Activated CD8-positive, alpha-beta memory T cell treated with anti-CD3 and anti-CD28 coated beads, Interleukin-2, amount 50 U/mL, for 4 hours (primary cell): ENCODE measurements around the gene CECR2.

ENCODE experiments used
- DNase-seq: peaks from one replicate; pipeline ENCODE4 v3.0.0-alpha.2; 2020

Gene CECR2

DNA sequence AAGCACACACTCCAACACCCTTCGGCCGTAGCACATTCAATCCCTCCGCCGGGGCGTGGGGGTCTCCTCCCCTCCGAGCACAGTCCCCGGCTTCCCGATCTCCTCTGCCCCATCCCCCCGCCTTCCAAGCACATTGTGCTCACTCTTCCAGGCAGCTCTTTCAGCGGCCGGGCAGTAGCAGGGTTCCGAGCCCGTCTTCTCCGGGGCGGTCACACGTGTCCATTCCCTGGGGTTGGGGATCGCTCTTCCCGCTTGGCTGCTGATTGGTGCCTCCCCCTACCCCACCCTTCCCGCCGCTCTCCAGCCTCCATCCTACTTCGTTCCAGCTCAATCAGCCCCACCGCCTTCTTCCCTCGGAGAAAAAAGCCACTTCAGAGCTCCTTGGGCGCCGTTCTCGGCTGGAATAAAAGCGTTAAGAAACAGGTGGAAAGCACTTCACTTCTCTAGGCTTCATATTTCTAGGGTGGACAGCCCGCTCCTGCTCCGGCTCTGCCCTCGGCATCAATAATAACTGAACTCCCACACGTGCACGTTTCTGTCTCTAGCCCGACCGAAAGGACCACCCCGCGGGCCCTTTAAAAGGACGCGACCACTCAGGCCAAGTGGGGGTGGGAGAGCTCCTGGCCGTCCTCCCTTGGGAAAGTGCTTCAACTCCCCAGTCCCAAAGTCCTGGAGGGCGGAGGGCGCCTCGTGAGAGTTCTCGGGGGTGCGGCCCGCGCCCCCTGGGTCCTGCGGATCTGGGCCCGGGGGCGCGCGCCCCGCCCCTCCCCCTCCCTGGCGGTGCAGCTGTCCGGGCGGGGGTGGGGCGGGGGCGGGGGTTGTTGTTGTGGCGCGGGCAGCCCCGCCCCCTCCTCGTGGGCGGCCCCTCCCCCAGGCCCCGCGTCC lies 464 bp upstream of the CECR2 start:
- peak; percentile 15 for DNase-seq

DNA sequence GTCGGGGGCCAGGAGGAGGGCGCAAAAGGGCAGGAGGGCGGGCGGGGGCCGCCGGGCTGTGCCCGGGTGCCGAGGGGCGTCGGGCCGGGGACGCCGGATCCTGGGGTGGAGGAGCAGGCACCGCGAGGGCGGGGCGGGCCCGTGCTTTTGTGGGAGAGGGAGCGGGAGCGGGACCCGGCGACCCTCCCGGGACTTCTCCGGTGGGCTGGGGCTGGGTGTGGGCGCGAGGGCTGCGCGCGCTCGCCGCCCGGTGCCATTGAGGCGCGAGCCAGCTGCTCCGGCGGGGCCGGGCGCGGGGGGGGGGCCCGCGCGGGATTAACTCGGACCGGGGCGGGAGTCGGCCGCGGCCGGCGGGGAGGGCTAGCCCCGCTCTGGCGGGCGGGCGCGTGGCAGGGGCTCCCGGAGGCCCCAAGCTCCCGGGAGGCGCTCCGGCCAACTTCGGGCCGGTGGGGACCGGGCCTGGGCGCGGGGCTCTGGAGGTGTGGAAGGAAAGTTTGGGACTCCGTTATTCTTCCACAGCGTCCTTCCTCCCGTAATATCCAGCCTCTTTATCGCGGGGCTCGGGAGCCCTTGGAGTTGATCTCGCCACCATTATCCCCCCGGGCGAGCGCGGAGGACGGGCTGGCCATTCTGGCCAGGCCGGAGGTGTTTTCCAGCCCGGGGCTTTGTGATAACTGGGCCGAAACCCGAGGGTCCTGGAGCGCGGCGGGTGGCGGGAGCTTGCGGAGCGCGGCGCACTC lies 936 bp downstream of the CECR2 start:
- no peak for DNase-seq

DNA sequence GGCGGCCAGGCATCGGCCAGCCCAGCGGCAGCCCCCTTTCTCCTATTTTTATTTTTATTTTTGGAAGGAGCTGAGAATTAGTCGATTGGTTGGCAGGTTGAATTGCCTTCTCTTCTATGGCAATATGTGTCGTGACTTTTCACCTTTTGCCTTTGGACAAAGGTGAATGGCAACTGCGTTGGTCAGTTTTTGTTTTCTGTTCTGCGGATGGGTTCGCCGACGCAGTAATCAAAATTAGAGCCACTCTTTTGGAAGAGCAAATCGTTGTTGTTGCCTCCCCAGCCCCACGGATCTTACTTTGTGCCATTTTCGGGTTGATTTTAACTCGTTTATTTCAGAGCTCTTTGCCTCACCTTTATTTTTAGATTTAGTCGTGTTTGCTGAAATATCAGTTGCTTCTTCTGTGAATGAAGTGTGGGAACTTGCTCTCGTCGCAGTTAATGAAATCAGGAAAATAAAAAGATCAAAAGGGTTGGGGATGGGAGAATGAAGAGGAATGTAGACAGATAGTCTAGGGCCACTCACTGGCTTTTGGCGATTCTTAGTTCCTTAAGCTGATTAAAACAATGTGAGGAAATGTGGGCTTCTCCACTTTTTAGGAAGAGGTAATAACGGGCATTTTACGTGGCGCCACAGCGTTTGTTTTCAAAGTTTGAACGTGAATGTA lies 1.6 kb downstream of the CECR2 start:
- no peak for DNase-seq

DNA sequence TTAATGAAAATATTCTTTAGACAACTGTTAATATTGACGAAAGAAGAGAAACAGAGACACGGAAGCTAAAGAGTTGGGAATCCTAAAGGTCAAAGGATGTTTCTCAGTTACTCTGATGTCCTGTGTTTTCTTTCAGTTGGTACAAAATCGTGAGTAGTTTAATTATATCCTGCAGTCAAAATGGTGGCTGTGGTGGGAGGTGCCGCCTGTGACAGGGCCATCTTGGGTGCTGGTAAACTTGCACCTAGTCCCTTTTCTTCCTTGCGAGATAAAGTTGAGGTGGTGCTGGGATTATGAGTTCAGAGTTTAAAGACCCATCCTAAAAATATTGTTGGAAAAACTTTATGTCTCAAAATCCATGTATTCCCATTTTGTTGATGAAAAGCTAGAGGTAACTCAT lies 2.2 kb downstream of the CECR2 start:
- DNase-seq, result no peak

DNA sequence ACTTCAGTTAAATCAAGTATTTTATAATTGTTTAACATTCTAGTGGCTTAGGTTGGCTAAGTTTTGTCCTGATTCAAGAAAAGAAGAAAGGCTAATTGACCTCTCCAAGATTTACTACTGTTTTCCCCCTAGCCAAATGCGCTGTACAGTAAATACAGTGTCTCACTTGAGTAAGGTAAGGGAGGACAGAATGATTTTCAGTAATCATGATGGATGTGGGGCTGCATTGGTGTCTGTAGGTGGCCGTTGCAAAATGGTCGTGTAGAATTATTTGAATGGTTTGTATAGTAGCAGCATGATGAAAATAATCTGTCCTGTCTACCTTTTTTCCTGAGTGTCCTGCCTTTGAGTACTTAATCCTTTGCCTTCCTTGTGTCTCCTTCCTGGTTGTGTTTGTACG lies 4.6 kb downstream of the CECR2 start:
- no peak for DNase-seq

DNA sequence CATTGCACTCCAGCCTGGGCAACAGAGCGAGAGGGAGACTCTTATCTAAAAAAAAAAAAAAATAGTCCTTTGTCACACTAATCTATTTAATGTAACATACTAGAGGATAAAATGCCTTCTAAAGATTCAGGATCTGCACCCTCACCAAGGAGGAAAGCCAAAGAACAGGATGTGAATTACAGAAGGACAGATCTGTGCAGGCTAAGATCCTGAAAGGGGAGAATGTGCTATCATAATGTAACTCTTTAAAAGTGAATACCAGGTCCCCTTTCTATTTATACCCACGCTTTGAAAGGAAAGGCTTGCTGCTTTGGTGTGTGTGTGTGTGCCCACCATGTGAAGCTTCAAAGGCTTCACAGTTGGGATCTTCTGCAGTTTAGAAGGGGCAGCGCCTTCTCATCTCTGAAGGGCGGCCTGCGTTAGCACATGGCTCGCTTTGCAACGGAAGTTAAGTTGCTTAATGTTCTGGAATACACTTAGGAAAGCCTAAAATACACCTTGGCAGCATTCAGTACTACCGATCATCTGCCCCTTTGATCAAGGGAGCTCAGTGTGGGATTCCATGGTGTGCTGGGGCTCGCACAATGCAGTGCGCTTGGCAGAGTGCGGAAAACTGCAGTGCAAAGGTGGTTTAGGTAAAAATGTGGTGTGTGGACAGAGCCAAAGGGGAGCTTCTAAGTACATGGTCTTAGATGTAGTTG lies 6.8 kb downstream of the CECR2 start:
- DNase-seq, result no peak

DNA sequence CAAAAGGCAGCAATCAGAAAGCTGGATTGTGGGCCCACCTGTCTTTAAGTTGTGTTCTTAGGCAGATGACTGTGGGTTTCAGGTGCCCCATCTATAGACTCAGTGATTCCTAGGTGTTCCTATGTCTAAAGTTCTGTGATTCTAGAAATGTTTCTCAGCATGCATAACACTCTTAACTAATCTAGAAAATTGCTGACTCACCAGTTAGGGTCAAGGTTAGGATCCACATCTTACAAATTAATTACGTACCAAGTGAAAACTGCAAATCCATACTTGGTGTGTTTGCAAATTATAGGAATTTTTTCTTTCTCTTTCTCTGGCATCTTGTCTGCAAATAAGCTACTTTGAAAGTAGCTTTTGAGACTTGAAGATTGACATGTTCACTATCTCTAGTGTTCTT lies 7.7 kb downstream of the CECR2 start:
- DNase-seq, result no peak

DNA sequence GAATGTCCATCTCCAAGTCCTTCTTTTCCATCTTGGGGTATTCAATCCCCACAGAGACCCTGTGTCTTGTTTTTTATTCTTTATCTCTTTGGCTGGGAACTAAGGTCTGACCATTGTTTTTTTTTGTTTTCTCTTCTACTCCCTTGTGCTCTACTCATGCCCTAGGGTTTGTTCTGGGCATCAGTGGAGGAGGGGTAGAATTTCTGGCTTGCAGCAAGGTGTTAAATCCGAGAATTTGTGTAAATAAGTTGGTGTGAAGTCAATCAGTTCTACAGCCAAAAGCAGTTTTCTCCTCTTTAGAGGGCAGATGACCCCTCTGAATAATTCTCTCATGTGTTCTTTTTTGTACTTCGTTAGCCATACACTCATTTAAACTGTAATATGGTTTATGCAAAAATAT lies 10.7 kb downstream of the CECR2 start:
- DNase-seq, result no peak

DNA sequence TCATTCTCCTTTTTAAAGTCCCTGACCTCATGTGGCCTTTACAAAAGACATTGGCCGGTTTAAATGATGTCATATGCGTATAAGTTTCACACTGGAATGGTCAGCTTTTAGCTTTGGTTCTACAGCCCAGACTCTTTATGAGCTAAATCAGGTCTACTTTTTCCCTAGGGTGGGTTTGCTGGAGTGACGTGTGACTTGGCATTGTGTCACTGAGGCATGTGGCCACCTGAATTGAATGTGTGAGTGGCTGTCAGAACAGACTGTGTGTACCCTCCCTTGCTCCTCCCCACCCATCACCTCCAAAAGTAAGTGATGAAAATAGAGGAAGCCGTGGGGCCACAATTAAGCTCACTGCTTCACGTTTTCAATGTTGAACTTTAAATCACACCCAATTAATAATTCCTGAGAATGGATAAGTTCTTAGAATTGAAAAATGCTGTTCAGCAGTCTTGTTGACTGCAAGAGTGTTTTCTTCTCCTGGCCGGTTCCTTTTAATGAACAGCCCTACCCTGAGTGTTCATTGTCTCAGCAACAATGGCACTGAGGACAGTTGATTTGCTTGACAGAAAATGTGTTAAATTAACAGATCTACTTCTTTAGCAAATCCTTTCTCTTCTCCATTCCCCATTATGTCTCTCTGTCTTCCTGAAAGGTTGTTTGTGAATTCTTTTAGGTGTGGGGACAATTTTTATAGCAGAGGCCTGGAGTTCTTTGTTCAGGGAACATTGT lies 11.3 kb downstream of the CECR2 start:
- no peak for DNase-seq

DNA sequence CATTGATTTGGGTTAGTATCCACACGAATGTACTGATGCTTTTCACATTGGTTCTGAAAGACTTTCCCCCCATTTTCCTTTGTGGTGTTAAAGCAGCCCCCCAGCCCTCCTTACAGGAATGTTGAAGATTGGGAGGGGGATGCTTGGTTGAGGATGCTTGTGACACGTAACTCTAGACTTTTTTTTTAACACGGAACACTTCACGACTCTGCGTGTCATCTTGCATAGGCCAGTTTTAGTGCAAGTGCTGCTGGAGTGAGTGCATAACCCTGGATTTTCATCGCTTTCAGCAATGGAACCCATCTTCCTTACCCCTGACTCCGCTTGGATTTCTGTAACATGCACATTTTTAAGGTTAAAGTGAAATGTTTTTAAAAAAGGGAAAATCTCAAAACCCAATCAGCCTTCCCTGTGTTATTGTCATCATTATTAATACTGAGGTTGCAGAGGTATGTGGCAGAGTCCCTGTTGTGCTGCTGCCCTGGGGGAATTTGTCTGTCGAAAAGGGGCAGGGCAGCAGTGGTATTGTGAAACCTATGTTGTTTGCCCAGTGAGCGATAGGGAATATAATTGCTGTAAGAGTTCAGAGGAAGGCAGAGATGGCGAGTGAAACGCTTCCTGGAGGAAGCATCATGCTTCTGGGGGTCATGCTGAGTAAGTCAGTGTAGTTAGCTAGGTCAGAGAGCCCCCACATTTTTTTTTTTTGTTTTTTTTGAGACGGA lies 12.1 kb downstream of the CECR2 start:
- no peak for DNase-seq

DNA sequence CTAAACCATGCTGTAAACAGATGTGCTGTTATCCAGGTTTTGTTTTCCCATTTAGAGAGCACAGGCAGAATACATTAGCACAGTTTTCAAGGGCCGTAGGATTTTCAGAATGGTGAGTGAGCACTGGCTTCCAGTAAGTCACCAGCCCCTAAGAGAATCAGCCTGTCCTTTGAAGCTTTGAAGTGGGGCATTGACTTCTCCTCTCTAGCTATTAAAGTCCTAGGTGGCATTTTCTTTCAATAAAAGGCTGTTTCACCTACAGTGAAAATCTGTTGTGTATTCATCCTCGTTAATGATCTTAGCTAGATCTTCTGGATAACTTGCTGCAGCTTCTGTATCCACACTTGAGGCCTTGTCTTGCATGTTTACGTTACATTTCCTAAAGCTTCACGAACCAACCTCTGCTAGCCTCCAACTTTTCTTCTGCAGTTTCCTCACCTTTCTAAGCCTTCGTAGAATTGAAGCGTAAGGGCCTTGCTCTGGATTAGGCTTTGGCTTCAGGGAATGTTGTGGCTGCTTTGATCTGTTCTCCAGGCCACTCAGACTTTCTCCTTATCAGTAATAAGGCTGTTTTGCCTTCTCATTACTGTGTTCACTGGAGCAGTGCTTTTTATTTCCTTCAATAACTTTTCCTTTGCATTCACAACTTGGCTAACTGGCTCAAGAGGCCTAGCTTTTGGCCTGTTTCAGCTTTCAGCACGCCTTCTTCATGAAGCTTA lies 15.5 kb downstream of the CECR2 start:
- no peak for DNase-seq

DNA sequence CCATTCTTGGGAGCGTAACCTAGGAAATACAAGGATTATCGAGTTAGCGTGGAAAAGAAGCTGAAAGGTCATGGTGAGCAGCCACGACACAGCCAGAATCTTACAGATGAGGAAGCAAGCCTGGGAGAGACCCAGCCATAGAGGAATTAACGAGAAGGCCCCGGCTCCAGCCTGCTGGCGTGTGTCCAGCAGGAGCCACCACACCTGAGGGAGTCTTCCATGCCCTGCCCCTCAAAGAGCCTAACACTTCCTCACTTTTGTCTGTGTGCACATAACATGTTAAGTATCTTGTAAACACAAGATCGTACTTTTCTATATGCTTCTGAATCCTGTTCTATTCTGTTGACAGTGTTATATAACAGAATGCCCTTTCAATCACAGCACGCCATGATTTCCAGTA lies 18.1 kb downstream of the CECR2 start:
- no peak for DNase-seq

DNA sequence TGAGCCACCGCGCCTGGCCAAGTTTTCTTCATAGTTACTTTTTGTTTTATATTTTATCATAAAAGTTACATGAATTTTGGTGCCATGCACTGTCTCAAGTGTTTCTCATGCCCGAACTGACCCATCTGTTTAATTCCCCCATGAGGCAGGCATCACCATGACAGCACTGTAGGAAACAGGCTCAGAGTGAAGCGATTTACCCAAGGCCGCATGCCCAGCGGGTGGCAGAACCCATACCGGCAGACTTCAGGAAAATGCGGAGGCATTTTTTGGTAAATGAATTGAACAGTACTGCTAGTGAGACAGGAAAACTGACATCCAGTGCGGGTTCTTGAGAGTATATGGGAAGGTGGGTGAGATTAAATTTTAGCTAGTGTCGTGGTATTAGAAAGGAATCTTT lies 19.0 kb downstream of the CECR2 start:
- no peak for DNase-seq

DNA sequence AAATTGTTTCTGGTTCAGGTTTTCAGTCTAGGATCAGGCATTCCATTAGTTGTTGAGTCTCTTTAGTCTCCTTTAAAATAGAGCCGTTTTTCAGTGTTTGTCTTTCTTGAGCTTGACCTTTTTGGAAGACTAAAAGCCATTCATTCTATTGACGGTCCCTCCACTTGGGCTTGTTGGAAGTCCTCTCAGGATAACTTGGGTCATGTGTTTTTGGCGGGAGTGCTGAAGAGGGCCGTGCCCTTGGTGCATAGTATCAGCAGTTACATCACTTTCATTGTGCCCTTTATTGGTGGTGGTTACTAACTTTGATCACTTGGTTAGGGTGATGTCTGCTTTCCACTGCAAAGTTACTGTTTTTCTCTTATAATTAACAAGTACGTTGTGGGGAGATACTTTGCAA lies 20.8 kb downstream of the CECR2 start:
- no peak for DNase-seq

DNA sequence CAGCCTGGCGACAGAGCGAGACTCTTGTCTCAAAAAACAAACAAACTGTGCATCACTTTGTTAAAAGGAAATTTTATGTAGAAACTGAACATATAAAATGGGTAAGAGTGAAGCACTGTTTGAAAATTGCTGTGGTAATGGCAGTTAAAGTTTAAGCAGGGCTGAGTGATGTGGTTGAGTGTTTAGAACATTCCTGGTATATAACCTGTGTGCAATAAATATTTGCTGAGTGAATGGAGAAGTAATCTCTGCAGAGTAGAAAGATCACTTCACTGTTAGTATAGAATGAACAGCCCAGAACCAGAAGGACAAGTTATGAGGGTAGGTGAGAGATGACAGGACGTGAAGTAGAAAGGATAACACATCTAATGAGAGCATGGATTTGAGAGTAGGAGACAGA lies 27.3 kb downstream of the CECR2 start:
- DNase-seq, result no peak

DNA sequence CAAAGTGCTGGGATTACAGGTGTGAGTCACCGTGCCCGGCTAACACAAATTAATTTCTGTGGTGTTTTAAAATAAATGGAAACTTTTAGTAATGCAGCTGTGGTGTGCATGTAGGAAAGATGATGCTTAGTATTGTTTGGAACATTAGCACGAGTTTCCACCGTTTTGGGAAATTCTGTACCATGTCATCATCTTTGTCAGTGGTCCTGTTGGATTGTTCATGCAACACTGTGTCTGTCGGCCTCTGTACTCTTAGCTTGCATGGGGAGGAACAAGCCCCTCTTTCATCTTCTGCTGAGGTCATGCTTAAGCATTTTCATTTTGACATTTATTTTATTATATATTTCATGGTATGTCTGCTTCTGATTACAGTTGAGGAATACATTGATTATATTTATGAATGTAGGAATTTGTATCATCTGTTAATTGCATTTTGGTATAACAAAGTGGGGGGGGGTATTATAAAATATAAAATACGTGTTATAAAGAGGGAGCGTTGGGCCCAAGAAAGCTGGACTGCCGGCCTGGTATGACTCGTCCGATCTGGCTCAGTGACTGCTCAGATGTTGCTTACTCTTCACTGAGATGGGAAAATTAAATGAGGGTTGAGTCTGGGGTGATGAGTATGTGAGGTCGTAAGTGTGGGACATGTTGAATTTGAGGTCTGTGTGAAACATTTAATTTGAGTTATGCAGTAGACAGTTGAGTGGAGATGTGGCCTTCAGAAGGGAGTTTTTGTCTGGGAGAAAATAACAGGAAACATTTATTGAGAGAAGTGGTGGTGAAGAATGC lies 28.7 kb downstream of the CECR2 start:
- no peak for DNase-seq

DNA sequence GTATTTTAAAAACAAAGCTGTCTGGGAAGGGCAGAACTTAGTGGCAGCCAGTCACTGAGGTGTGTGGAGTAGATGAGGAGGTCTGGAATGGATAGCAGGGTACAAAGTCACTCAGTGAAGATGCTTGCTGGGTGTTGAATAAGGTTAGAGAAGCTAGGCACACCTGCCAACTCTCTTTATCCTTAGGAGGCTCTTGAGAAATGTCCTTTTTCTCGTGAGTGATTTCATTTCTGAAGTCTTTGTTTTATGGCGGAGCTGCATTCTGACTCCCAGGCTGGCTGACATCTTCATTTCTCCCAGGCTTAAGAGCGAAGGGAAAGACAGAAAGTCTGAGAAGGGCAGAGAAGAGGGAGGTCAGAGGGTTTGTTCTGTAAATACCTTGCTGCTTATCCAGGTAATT lies 31.0 kb downstream of the CECR2 start:
- no peak for DNase-seq

DNA sequence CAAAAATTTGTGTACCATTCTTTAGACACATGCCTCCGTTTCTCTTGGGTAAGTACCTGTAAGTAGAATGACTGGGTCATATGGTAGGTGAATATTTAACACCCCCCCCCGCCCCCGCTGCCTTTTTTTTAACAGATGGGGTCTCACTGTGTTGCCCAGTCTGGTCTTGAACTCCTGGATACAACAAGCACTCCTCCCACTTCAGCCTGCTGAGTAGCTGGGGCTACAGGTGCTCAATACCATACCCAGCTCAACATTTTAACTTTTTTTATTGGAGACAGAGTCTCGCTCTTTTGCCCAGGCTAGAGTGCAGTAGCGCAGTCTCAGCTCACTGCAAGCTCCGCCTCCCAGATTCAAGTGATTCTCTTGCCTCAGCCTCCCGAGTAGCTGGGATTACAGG lies 32.5 kb downstream of the CECR2 start:
- DNase-seq, result no peak

DNA sequence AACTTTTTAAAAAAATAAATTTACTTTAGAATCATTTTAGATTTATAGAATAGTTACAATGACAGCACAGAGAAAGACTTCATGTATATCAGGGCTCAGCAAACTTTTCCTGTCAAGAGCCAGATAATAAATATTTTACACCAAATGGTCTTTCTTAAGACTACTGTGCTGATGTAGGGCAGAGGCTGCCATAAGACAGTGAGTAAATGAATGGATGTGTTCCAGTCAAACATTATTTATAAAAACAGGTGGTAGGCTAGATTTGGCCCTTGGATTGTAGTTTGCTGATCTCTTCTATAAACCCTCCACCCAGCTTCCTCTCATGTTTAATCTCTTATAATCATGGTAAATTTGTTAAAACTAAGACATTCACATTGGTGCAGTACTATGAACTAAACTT lies 33.0 kb downstream of the CECR2 start:
- no peak for DNase-seq

DNA sequence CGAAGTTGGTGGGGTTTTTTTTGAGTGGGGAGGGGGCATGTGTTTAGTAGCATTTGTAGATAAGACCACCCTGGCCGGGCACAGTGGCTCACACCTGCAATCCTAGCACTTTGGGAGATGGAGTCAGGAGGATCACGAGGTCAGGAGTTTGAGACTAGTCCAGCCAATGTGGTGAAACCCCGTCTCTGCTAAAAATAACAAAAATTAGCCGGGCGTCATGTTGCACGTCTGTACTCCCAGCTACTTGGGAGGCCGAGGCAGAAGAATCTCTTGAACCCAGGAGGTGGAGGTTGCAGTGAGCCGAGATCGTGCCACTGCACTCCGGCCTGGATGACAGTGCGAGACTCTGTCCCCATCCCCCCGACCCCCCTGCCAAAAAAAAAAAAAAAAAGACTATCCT lies 34.6 kb downstream of the CECR2 start:
- no peak for DNase-seq
